Activated naive CD4-positive, alpha-beta T cell treated with anti-CD3 and anti-CD28 coated beads, Interleukin-2, amount 50 U/mL, for 72 hours (primary cell): ENCODE results near the gene LIMCH1. TPM values are rescaled to one million over a fixed set of nuclear protein-coding genes. Genes with fewer than 3 reads are reported as not detected.
"Not testable (repeated sequence)": the region's sequence is repeated elsewhere in the genome, so short reads cannot be mapped to it uniquely, and the experiment has no call there.

ENCODE experiments used
- ATAC-seq, 2 donors: fragments of 150-1000 bp; cut with Tn5 transposase; 2 replicates each; pipeline ENCODE4 v1.10.0; 2021; ENCODE audit warnings: mild to moderate bottlenecking in 2 of 2, moderate library complexity in 2 of 2
- DNase-seq, 2 donors: peaks; one replicate each; pipeline ENCODE4 v3.0.0; 2021 to 2022; ENCODE audit warnings: low spot score in 2 of 2
- H3K27ac Mint-ChIP-seq, 2 donors: one replicate each; pipeline ENCODE4 v1.8.0; 2022; ENCODE audit warnings: mild to moderate bottlenecking in 2 of 2, mixed read lengths in 2 of 2
- H3K36me3 Mint-ChIP-seq, 2 donors: one replicate each; pipeline ENCODE4 v1.8.0; 2022; ENCODE audit warnings: mixed read lengths in 2 of 2
- H3K9me3 Mint-ChIP-seq, 2 donors: one replicate each; pipeline ENCODE4 v1.8.0; 2022; ENCODE audit warnings: mixed read lengths in 2 of 2
- total RNA-seq, 2 donors: library from RNA; stranded (reverse); gene quantifications; one replicate each; pipeline ENCODE4 v1.2.3, GENCODE V29; 2022

LIMCH1 gene
- not detected for total RNA-seq

GRCh38 chr4:41538017-41538733 is at the start of gene LIMCH1:
Gene LIMCH1, plus strand, starts transcription at chr4:41538157. Its CDS starts 67,839 bp downstream, at chr4:41605996.
- H3K36me3 Mint-ChIP-seq, result no peaks in the 10 kb centered on the region
- H3K9me3 Mint-ChIP-seq, result peaks cover 0 to 7% of the 10 kb centered on the region in 2 donors
- ATAC-seq (no peak), DNase-seq (no peak)
- no peak within 1 kb of the TSS for H3K27ac Mint-ChIP-seq

DNA sequence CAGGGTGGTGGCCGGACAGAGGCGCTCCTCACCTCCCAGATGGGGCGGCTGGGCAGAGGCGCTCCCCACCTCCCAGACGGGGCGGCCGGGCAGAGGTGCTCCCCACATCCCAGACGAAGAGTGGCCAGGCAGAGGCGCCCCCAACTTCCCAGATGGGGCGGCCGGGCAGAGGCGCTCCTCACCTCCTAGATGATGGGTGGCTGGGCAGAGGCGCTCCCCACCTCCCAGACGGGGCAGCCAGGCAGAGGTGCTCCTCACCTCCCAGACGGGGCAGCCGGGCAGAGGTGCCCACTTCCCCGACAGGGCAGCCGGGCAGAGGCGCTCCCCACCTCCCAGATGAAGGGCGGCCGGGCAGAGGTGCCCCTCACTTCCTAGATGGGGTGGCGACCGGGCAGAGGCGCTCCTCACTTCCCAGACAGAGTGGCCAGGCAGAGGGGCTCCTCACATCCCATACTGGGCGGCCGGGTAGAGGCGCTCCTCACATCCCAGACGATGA is 46.8 kb upstream of the LIMCH1 start:
- H3K36me3 Mint-ChIP-seq, ATAC-seq, DNase-seq, H3K27ac Mint-ChIP-seq, H3K9me3 Mint-ChIP-seq: not testable (repeated sequence)

DNA sequence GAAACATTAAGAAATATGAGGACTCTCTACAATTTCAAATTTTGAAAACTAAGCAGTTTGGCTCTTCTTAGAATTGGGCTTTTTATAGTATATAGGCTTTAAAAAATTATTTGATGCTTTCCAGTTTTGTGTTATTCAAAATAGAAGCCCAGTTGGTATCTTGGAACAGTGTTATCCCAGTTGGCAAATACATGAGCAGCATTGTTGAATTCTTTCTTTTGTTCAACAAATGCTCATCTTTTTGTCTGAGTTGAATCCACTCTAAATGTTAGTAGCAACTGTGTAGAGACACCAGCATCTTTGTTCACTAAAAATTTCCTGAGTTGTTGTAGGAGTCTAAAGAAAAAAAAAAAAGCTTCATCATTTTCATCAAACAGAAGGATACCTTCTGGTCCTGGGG is 41.0 kb upstream of the LIMCH1 start:
- peaks cover 5 to 7% of the 10 kb centered on the region in 2 donors for H3K9me3 Mint-ChIP-seq
- DNase-seq, result no peak

GRCh38 chr4:41498177-41498576 is 39.8 kb upstream of the LIMCH1 start:
- DNase-seq, result no peak
- peaks cover 4 to 5% of the 10 kb centered on the region in 2 donors for H3K9me3 Mint-ChIP-seq

More for the DNA sequence above, 41.0 kb upstream of the LIMCH1 start:
- Mint-ChIP-seq H3K27ac (no peak overlapping the region), H3K36me3 (no peaks in the 10 kb centered on the region)
- ATAC-seq, result no peak

GRCh38 chr4:41504167-41504818 is 33.7 kb upstream of the LIMCH1 start:
- DNase-seq (no peak), ATAC-seq (no peak)
- H3K36me3 Mint-ChIP-seq, result no peaks in the 10 kb centered on the region
- peaks cover 12 to 22% of the 10 kb centered on the region in 2 donors for H3K9me3 Mint-ChIP-seq
- H3K27ac Mint-ChIP-seq, result no peak overlapping the region

More at GRCh38 chr4:41498177-41498576, 39.8 kb upstream of the LIMCH1 start:
- ATAC-seq, result no peak
- no peak overlapping the region for H3K27ac Mint-ChIP-seq
- no peaks in the 10 kb centered on the region for H3K36me3 Mint-ChIP-seq

- Mint-ChIP-seq H3K36me3 (no peaks in the 10 kb centered on the region), H3K9me3 (peaks cover 12 to 22% of the 10 kb centered on the region in 2 donors), H3K27ac (no peak overlapping the region)
- DNase-seq (no peak), ATAC-seq (no peak)
Observed at GRCh38 chr4:41505161-41505661, 32.7 kb upstream of the LIMCH1 start.

GRCh38 chr4:41506130-41506529 is 31.8 kb upstream of the LIMCH1 start:
- ATAC-seq, result no peak
- Mint-ChIP-seq H3K9me3 (peaks cover 12 to 18% of the 10 kb centered on the region in 2 donors), H3K27ac (no peak overlapping the region), H3K36me3 (no peaks in the 10 kb centered on the region)
- no peak for DNase-seq

DNA sequence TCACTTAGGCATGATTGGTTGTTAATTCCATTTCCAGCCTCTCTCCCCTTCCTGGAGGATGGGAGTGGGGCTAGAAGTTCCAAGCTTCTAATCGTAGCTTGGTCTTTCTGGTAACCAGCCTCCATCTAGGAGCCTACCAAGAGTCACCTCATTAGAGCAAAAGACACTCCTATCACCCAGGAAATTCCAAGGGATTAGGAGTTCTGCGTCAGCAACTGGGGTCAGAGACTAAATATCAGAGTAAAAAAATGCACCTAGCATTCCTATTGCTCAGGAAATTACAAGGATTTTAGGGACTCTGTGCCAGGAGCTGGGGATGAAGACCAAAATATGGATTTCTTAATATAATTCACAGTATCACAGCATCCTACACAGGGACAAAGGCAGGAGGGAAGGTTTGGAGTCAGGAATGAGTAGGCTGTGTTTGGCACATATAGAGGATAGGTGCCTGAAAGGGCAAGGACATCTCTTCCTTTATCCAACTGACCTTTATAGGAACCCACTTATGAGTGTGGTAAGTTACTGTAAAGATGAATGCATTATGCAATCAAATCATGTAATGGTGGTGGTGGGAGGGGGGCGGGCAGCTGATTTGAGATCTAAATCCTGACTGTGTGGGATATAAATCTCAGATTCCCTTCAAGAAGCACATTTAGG is 30.5 kb upstream of the LIMCH1 start:
- DNase-seq (no peak), ATAC-seq (no peak)
- H3K27ac Mint-ChIP-seq, result no peak overlapping the region
- no peaks in the 10 kb centered on the region for H3K36me3 Mint-ChIP-seq
- H3K9me3 Mint-ChIP-seq, result peaks cover 12 to 22% of the 10 kb centered on the region in 2 donors

GRCh38 chr4:41509451-41509866 is 28.5 kb upstream of the LIMCH1 start:
- ATAC-seq, result no peak
- H3K9me3 Mint-ChIP-seq, result peaks cover 12 to 21% of the 10 kb centered on the region in 2 donors
- no peak overlapping the region for H3K27ac Mint-ChIP-seq

DNA sequence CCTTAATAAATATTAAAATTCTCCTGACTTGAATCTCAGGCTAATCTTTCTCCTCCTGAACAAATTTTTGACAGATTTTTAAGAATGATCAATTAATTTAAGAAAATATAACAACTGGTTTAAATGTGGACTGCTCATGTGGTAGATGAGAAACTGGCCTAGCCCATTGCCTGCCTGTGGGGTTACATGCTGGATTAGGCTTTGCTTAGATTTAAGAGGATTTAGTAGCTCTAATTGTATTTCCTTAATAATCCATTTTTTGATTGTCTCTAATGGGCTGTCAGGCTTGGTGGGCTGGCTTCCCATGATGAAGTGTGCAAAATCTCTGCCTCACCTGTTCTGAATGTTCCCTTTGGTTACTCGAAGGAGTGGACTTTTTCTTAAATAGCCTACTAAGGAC is 27.8 kb upstream of the LIMCH1 start:
- H3K36me3 Mint-ChIP-seq, result no peaks in the 10 kb centered on the region
- peaks cover 12 to 18% of the 10 kb centered on the region in 2 donors for H3K9me3 Mint-ChIP-seq
- DNase-seq (no peak), ATAC-seq (no peak)
- H3K27ac Mint-ChIP-seq, result no peak overlapping the region

More at GRCh38 chr4:41509451-41509866, 28.5 kb upstream of the LIMCH1 start:
- no peaks in the 10 kb centered on the region for H3K36me3 Mint-ChIP-seq
- DNase-seq, result no peak

- Mint-ChIP-seq H3K36me3 (no peaks in the 10 kb centered on the region), H3K9me3 (peaks cover 8 to 18% of the 10 kb centered on the region in 2 donors), H3K27ac (no peak overlapping the region)
- ATAC-seq (no peak), DNase-seq (no peak)
Observed at GRCh38 chr4:41512136-41512535, 25.8 kb upstream of the LIMCH1 start.

- no peak overlapping the region for H3K27ac Mint-ChIP-seq
- no peaks in the 10 kb centered on the region for H3K36me3 Mint-ChIP-seq
- DNase-seq, result no peak
- peaks cover 8 to 18% of the 10 kb centered on the region in 2 donors for H3K9me3 Mint-ChIP-seq
- ATAC-seq, result no peak
Observed at GRCh38 chr4:41512596-41512995, 25.4 kb upstream of the LIMCH1 start.

- Mint-ChIP-seq H3K27ac (no peak overlapping the region), H3K36me3 (no peaks in the 10 kb centered on the region), H3K9me3 (peaks cover 4 to 9% of the 10 kb centered on the region in 2 donors)
- ATAC-seq (no peak), DNase-seq (no peak)
Observed at GRCh38 chr4:41514169-41514568, 23.8 kb upstream of the LIMCH1 start.

DNA sequence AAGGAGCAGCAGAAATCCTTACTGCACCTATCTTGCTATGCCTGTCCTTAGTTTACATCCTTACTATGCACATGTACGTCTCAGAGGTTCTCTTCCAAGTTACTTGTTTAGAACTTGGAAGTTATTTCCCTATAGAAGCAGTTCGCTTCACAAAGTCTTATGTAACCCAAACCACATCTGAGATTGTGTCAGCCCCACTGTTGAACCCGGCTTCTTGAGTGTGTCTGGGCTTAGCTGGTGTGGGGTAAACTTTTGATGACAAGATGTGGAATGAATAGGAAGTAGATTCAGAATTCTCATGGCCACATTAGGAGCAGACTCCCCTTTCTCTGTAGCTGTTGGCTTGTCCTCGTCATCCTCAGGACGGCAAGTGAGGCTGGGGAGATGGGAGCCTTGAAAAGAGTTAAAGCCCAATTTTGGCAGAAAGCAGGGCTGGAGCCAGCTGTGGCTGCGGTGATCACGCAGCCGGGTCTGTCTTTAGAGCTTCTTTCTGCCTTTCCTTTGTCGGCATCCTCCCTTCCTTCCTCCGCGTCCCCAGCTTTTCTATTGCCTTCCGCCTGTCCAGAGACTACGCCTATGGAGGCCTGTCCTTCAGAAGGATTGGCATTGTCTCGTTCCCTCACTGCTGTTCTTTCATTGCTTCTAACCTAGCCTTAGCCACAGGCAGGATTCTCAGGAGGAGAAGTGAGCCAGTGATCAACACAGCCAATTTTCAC is 23.0 kb upstream of the LIMCH1 start:
- ATAC-seq, result no peak

DNA sequence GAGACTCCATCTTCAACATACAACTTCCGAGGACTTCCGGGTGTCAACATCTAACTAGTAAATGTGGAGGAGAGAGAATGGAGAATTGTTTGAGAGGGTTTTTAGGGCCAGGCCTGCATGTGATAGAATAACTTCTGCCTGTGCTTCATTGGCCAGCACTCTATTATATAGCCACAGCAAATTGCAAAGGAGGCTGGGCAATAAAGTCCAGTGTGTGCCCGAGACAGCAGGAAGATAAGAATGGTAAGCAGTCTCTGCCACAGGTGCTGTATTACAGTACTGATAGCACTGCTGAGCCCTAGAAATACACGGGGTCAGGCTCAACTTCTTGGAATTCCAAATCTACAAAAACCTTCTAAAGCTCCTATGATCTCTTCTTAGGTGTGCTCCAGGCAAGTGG is 20.8 kb upstream of the LIMCH1 start:
- ATAC-seq (no peak), DNase-seq (no peak)
- Mint-ChIP-seq H3K36me3 (no peaks in the 10 kb centered on the region), H3K27ac (no peak overlapping the region), H3K9me3 (peaks cover 4 to 5% of the 10 kb centered on the region in 2 donors)

More for the DNA sequence above, 23.0 kb upstream of the LIMCH1 start:
- peaks cover 4 to 9% of the 10 kb centered on the region in 2 donors for H3K9me3 Mint-ChIP-seq
- no peak for DNase-seq
- H3K36me3 Mint-ChIP-seq, result no peaks in the 10 kb centered on the region
- H3K27ac Mint-ChIP-seq, result no peak overlapping the region

DNA sequence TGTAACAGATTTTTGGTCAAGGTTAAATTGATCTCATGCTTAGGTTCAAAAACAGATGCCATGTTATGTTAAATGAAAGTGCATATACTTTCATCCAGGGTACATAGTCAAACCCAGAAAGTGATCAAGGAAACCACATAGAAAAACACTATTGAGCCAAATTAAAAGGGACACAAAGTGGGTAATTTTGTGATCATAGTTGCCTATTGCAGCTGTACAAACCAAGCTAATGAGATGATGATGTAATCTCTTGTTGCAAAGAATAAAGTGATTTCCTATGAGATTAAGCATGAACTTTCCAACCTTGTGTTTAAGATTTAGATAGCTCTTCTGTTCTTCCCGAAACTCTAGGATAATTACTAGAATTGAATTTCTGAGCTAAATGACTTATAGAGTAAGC is 20.2 kb upstream of the LIMCH1 start:
- no peaks in the 10 kb centered on the region for H3K36me3 Mint-ChIP-seq
- H3K9me3 Mint-ChIP-seq, result peaks cover 4 to 5% of the 10 kb centered on the region in 2 donors
- no peak for DNase-seq
- no peak for ATAC-seq
- no peak overlapping the region for H3K27ac Mint-ChIP-seq
